ENCODE measurements around the gene BRPF3. TPM values are rescaled to one million over a fixed set of nuclear protein-coding genes. Genes with fewer than 3 reads are reported as not detected.

BRPF3 gene
- total RNA-seq, 1 experiment from 2014 or later: 43.4 TPM

DNA sequence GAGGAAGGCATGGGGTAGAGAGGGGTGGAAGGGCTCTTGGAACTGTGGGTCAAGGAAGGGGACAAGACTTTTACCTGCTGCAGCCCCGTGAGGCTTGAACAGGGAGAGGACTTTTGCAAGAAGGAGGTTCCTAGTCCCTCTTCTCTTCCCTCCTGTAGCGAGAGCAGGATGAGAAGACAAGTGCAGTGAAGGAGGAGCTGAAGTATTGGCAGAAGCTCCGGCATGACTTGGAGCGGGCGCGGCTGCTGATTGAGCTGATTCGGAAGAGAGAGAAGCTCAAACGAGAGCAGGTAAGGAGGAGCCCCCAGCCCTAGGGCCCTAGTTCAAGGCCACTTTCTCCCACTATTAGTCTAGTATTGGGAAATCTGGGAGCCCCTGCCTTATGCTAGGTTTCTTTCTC is 10.6 kb downstream of the BRPF3 start:
- Histone ChIP-seq H2BK5ac (ENCODE audit: insufficient read length, low read length) (no peak overlapping the region), H4K5ac (ENCODE audit: insufficient read length, low read depth, low read length) (no peak overlapping the region), H3K27ac (ENCODE audit: insufficient read length, low read depth, low read length) (no peak overlapping the region), H3T11ph (ENCODE audit: low read length) (no peak overlapping the region), H2AK5ac (ENCODE audit: insufficient read length, low read length) (no peak overlapping the region), H3K4me2 (ENCODE audit: insufficient read depth, insufficient read length, low read length) (no peak overlapping the region), H3K14ac (ENCODE audit: insufficient read depth, low read length) (no peak overlapping the region), H4K20me1 (ENCODE audit: control insufficient read depth, insufficient read depth, insufficient read length) (no peaks in the 10 kb centered on the region), H4K8ac (replicated peaks; ENCODE audit: insufficient read length, low read depth, low read length) (no peak overlapping the region), H3K23me2 (ENCODE audit: insufficient read length, low read depth, low read length, poor library complexity, severe bottlenecking) (no peaks in the 10 kb centered on the region), H3K79me2 (ENCODE audit: insufficient read depth, low read length) (no peaks in the 10 kb centered on the region), H4K91ac (ENCODE audit: insufficient read length, low read depth, low read length) (no peak overlapping the region), H2BK15ac (ENCODE audit: low read depth, low read length) (no peak overlapping the region), H2BK20ac (ENCODE audit: low read depth, low read length, poor library complexity, severe bottlenecking) (no peak overlapping the region), H2BK12ac (ENCODE audit: insufficient read length, low read depth, low read length) (no peak overlapping the region), H3K56ac (ENCODE audit: insufficient read length, low read depth, low read length) (no peak overlapping the region), H3K4ac (ENCODE audit: low read depth, low read length) (no peak overlapping the region), H3K79me1 (ENCODE audit: insufficient read depth, low read depth, low read length, poor library complexity, severe bottlenecking) (no peaks in the 10 kb centered on the region), H3K23ac (ENCODE audit: insufficient read length, low read depth, low read length) (no peak overlapping the region), H3K18ac (ENCODE audit: insufficient read length, low read depth, low read length) (no peak overlapping the region), H3K9ac (ENCODE audit: extremely low read depth, insufficient read length, low read length) (no peak overlapping the region), H2AFZ (ENCODE audit: low read length) (no peak overlapping the region), H3K9me3 (ENCODE audit: control insufficient read depth, low read depth, low read length) (no peaks in the 10 kb centered on the region), H3K27me3 (ENCODE audit: insufficient read depth, low read length) (no peaks in the 10 kb centered on the region), H3K4me1 (ENCODE audit: insufficient read depth, low read length) (no peaks in the 10 kb centered on the region), H2BK120ac (ENCODE audit: low read depth, low read length, poor library complexity, severe bottlenecking) (no peak overlapping the region)
- no peaks in the 10 kb centered on the region for H3K9me3 Mint-ChIP-seq
- no peak overlapping the region for H3K4me3 Mint-ChIP-seq
- H3K36me3 Mint-ChIP-seq (ENCODE audit: insufficient read depth in 1 of 3, low read depth in 3 of 3): peaks cover 41 to 95% (median 80%) of the 10 kb centered on the region in 3 experiments
- peaks cover 0 to 3% of the 10 kb centered on the region in 2 experiments; a peak in 2 of 4 replicates for H3K4me1 Mint-ChIP-seq
- DNase-seq: no peak
- H3K27me3 Mint-ChIP-seq (ENCODE audit: low read depth): no peaks in the 10 kb centered on the region
- no peak overlapping the region for H3K27ac Mint-ChIP-seq
- no peak for TF ChIP-seq CTCF (conservative IDR thresholded peaks at IDR 0.05)
- no CpG with 5 or more reads among the region's 8 CpGs for WGBS (ENCODE audit: extremely low coverage, insufficient read length, low lambda C conversion rate)

Measured in H9 (cell line).